ENCODE data around the gene GTPBP2.

- TF ChIP-seq EZH2 (IDR thresholded peaks at IDR 0.05; ENCODE audit: insufficient read depth, poor library complexity, severe bottlenecking) (no peak), EZH2phosphoT487 (IDR thresholded peaks at IDR 0.05; ENCODE audit: insufficient read depth, low read depth) (no peak)
Measured at GRCh38 chr6:43629505-43630300, 639 bp upstream of the GTPBP2 start.

All from GM23248 (cell line).